Endothelial cell of umbilical vein (primary cell): ENCODE measurements around the gene PRR18. TPM values are rescaled to one million over a fixed set of nuclear protein-coding genes. Genes with fewer than 3 reads are reported as not detected.

Experiments
- BruUV-seq: library from RNA; stranded (reverse); fragments of 400-500 nt; replicated peaks from 2 replicates; lab custom pipeline; 2021; lab: Mats Ljungman, UMichigan
- CTCF ChIA-PET: fragments of 300-600, 350-600 bp; sonication (Branson Sonifier 250); formaldehyde crosslinking; loops from one replicate; lab custom pipeline; 2021; ENCODE audit warnings: antibody characterized with exemption, inconsistent platforms; lab: Charles Lee
- POLR2A ChIA-PET: fragments of 300-600, 350-600 bp; sonication (Branson Sonifier 250); formaldehyde crosslinking; loops from one replicate; lab custom pipeline; 2021; ENCODE audit warnings: antibody characterized with exemption, inconsistent platforms; lab: Charles Lee
- DNase-seq: peaks from one replicate; pipeline ENCODE4 v3.0.0-alpha.2; 2011; ENCODE audit warnings: low read depth, low spot score
- FAIRE-seq: peaks from 2 replicates; lab custom pipeline; 2011; peaks lifted over from hg19 to GRCh38; lab: Jason Lieb, UNC
- H2AFZ ChIP-seq: 2 replicates; pipeline ENCODE4 v1.6.0; 2012; ENCODE audit warnings: low read depth, low read length, control low read depth, inconsistent platforms
- H3K27ac ChIP-seq: 2 replicates; pipeline ENCODE4 v1.5.1; 2011; ENCODE audit warnings: low read depth, mild to moderate bottlenecking, control low read depth, low read length, moderate library complexity; ENCODE audit not compliant: insufficient read depth
- H3K27me3 ChIP-seq, 2 experiments: 2 replicates each; pipeline versions ENCODE4 v1.6.0 to v1.6.1; 2011; ENCODE audit warnings: low read length in 2 of 2, mixed read lengths in 1 of 2; ENCODE audit not compliant: control insufficient read depth in 2 of 2, insufficient read depth in 2 of 2
- H3K36me3 ChIP-seq, 2 experiments: 2 replicates in 1 of 2; 3 replicates in 1 of 2; pipeline ENCODE4 v1.5.1; 2011; ENCODE audit warnings: low read length in 2 of 2, mild to moderate bottlenecking in 1 of 2, moderate library complexity in 1 of 2; ENCODE audit not compliant: control insufficient read depth in 2 of 2, insufficient read depth in 2 of 2; ENCODE audit errors: extremely low read depth in 1 of 2
- H3K4me1 ChIP-seq: 3 replicates; pipeline ENCODE4 v1.5.1; 2011; ENCODE audit warnings: mild to moderate bottlenecking, low read length; ENCODE audit not compliant: control insufficient read depth, insufficient read depth; ENCODE audit errors: extremely low read depth
- H3K4me2 ChIP-seq: 2 replicates; pipeline ENCODE4 v1.6.1; 2011; ENCODE audit warnings: low read length, control low read depth, mixed read lengths; ENCODE audit not compliant: insufficient read depth
- H3K4me3 ChIP-seq, 3 experiments: fragments of 200-600 bp in 1 of 3; sonication (generic), shearing (Covaris generic) in 1 of 3; replicated peaks in 1 of 3; 2 replicates each; pipeline ENCODE4 v1.5.1; 2011 to 2016; ENCODE audit warnings: control low read depth in 3 of 3, low read length in 3 of 3, mild to moderate bottlenecking in 2 of 3, inconsistent platforms in 1 of 3, low read depth in 1 of 3, moderate library complexity in 1 of 3; ENCODE audit not compliant: insufficient read depth in 1 of 3
- H3K79me2 ChIP-seq: 2 replicates; pipeline ENCODE4 v1.6.0; 2012; ENCODE audit warnings: low read length, inconsistent platforms; ENCODE audit not compliant: control insufficient read depth, insufficient read depth
- H3K9ac ChIP-seq: replicated peaks from 2 replicates; pipeline ENCODE3; 2011; ENCODE audit warnings: low read length, control low read depth; ENCODE audit not compliant: insufficient read depth; ENCODE audit errors: extremely low read depth
- H3K9me1 ChIP-seq: replicated peaks from 3 replicates; pipeline ENCODE4 v1.6.0; 2011; ENCODE audit warnings: mild to moderate bottlenecking, low read length; ENCODE audit not compliant: control insufficient read depth, insufficient read depth; ENCODE audit errors: extremely low read depth
- H3K9me3 ChIP-seq: replicated peaks from 2 replicates; pipeline ENCODE4 v1.5.1; 2012; ENCODE audit warnings: low read length, inconsistent platforms; ENCODE audit not compliant: control insufficient read depth, insufficient read depth
- H4K20me1 ChIP-seq: replicated peaks from 2 replicates; pipeline ENCODE3; 2011; ENCODE audit warnings: mild to moderate bottlenecking, low read length; ENCODE audit not compliant: control insufficient read depth, insufficient read depth; ENCODE audit errors: extremely low read depth
- EZH2 ChIP-seq: IDR thresholded peaks from 2 replicates; pipeline ENCODE4 v1.6.1; 2012; ENCODE audit warnings: borderline replicate concordance, low read depth, mild to moderate bottlenecking, moderate library complexity, low read length, inconsistent platforms; ENCODE audit not compliant: severe bottlenecking
- FOS ChIP-seq: IDR thresholded peaks from 2 replicates; pipeline ENCODE4 v1.6.1; 2011; ENCODE audit warnings: mild to moderate bottlenecking, low read length, moderate library complexity, borderline replicate concordance; ENCODE audit not compliant: insufficient read depth
- GATA2 ChIP-seq: IDR thresholded peaks from 2 replicates; pipeline ENCODE4 v1.7.0; 2011; ENCODE audit warnings: low read depth, mild to moderate bottlenecking, moderate library complexity, mixed read lengths, low read length; ENCODE audit not compliant: insufficient read length, insufficient read depth
- JUN ChIP-seq: IDR thresholded peaks from 2 replicates; pipeline ENCODE4 v1.6.1; 2011; ENCODE audit warnings: borderline replicate concordance, low read depth; ENCODE audit not compliant: insufficient read length, insufficient read depth
- MYC ChIP-seq: IDR thresholded peaks from one replicate; pipeline ENCODE4 v1.6.1; 2011; ENCODE audit warnings: mild to moderate bottlenecking, low read depth, low read length
- POLR2A ChIP-seq: IDR thresholded peaks from 2 replicates; pipeline ENCODE4 v1.6.1; 2012; ENCODE audit warnings: low read depth, mild to moderate bottlenecking, control low read depth, low read length
- POLR2AphosphoS5 ChIP-seq: IDR thresholded peaks from 2 replicates; pipeline ENCODE4 v1.6.1; 2012; ENCODE audit warnings: low read depth, mild to moderate bottlenecking, control low read depth, low read length, moderate library complexity; ENCODE audit not compliant: insufficient read depth
- dilution Hi-C: fragments of 300-500 bp; cut with MboI; formaldehyde crosslinking; loops from one replicate; pipeline ENCODE4 v1.15.0; 2019; ENCODE audit warnings: low sequenced_read_pairs; ENCODE audit not compliant: extremely low pct_ligation_motif_present
- intact Hi-C: fragments of 100-400 bp; cut with micrococcal nuclease; formaldehyde crosslinking; loops from one replicate; pipeline ENCODE4 v1.10.0; 2022
- polyA plus RNA-seq, 4 experiments: library from polyadenylated mRNA; depleted of rRNA in 3 of 4; stranded (reverse) in 3 of 4; unstranded in 1 of 4; fragments of >200 nt; gene quantifications; 2 replicates each; pipeline versions ENCODE4 v1.2.1 to v1.2.3, GENCODE V29; 2011 to 2012; ENCODE audit warnings: missing spikeins in 1 of 4
- total RNA-seq: library from RNA; stranded (reverse); gene quantifications from 2 replicates; pipeline ENCODE4 v1.2.3, GENCODE V29; 2021
- TF ChIP-seq, protein P1 (sequence below), 2 donors: IDR thresholded peaks; 1 replicate in 1 of 2; 2 replicates in 1 of 2; pipeline ENCODE4 v1.5.1; 2011; ENCODE audit warnings: low read length in 2 of 2, mild to moderate bottlenecking in 2 of 2, moderate library complexity in 2 of 2, control low read depth in 1 of 2, inconsistent platforms in 1 of 2, low read depth in 1 of 2; ENCODE audit not compliant: insufficient read depth in 1 of 2; ENCODE audit errors: extremely low read depth in 1 of 2
- TF ChIP-seq, protein P2 (sequence below): IDR thresholded peaks from 2 replicates; pipeline ENCODE4 v1.6.1; 2011; ENCODE audit not compliant: insufficient read depth, insufficient read length

Gene PRR18
- total and polyA plus RNA-seq, 2 donors (not counting 3 experiments of a cell fraction or from before 2014, with no cell fraction given): not detected

DNA sequence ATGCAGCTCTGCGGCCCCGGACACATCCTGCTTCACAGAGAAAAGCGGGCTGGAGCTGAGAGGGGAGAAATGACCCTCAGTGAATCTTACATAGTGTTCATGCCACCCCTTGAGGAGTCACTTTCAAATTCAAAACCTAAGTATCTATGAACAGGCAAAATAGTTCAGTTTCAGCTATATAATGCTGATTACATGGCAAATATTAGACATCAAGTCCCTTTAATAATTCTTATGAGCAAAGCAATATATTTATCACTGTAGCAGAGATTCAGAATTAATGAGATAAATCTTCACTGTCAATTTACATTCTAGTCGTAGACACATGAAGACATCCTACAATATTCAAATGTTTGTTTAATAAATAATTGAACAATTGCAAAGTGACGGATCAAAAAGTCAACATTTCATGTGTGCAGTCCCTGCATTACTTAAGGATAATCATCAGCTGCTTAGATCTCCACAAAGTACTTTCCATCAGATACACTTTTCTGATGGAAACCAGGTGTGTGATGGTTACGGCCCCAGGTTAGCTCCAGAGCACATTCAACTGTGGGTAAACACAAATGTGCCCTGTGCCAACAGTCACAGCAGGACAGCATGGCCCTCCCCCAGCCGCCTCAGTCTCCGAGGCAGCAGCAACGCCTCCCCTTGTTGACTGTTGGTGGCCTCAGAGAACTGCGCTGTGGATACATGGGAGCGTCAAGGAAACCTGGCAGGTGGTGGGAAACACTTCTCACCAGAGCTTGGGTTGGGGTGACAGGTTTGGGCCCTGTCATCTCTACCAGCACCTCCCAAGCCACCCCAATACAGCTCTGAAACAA, 787 bp upstream of the PRR18 start:
- H3K9ac ChIP-seq: no peak overlapping the region
- TF ChIP-seq POLR2A (no peak), EZH2 (no peak), FOS (no peak), JUN (no peak), MYC (no peak), POLR2AphosphoS5 (no peak), GATA2 (no peak)
- TF ChIP-seq, protein P1, sequence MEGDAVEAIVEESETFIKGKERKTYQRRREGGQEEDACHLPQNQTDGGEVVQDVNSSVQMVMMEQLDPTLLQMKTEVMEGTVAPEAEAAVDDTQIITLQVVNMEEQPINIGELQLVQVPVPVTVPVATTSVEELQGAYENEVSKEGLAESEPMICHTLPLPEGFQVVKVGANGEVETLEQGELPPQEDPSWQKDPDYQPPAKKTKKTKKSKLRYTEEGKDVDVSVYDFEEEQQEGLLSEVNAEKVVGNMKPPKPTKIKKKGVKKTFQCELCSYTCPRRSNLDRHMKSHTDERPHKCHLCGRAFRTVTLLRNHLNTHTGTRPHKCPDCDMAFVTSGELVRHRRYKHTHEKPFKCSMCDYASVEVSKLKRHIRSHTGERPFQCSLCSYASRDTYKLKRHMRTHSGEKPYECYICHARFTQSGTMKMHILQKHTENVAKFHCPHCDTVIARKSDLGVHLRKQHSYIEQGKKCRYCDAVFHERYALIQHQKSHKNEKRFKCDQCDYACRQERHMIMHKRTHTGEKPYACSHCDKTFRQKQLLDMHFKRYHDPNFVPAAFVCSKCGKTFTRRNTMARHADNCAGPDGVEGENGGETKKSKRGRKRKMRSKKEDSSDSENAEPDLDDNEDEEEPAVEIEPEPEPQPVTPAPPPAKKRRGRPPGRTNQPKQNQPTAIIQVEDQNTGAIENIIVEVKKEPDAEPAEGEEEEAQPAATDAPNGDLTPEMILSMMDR (IDR thresholded peaks at IDR 0.05; ENCODE audit: extremely low read depth in 1 of 2, insufficient read depth in 1 of 2, low read depth in 1 of 2, low read length in 2 of 2): no peak
- TF ChIP-seq, protein P2, sequence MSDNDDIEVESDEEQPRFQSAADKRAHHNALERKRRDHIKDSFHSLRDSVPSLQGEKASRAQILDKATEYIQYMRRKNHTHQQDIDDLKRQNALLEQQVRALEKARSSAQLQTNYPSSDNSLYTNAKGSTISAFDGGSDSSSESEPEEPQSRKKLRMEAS: no peak
- dilution Hi-C loops (no loop called here), intact Hi-C loops (no loop called here)
- FAIRE-seq (peak; percentile 15), DNase-seq (no peak)
- POLR2A ChIA-PET: no interaction called here
- peaks cover 3% of the 10 kb centered on the region for H3K4me1 ChIP-seq
- H2AFZ ChIP-seq: no peak overlapping the region
- no peak overlapping the region for H3K4me3 ChIP-seq
- CTCF ChIA-PET: interaction anchor here (1.0 to 10.3 kb wide), 2 partner anchors 15 to 91 kb away, joined by 3 to 158 read pairs; no protein-coding TSS in a partner anchor
- H3K36me3 ChIP-seq: no peaks in the 10 kb centered on the region
- H4K20me1 ChIP-seq: no peaks in the 10 kb centered on the region
- no peaks in the 10 kb centered on the region for H3K9me3 ChIP-seq
- peaks cover 43 to 57% of the 10 kb centered on the region in 2 experiments for H3K27me3 ChIP-seq
- no peaks in the 10 kb centered on the region for H3K79me2 ChIP-seq
- H3K4me2 ChIP-seq: no peak overlapping the region
- H3K9me1 ChIP-seq: no peaks in the 10 kb centered on the region
- no TSS peak for BruUV-seq
- no peak overlapping the region for H3K27ac ChIP-seq
